PC-3 (cell line): ENCODE data around the gene CFAP46. TPM values are rescaled to one million over a fixed set of nuclear protein-coding genes. Genes with fewer than 3 reads are reported as not detected.

ENCODE experiments used
- ATAC-seq: fragments of 200-7000 bp; cut with Tn5 transposase; 2 replicates; pipeline ENCODE4 v1.9.1; 2020; ENCODE audit warnings: mild to moderate bottlenecking, moderate library complexity
- BruUV-seq: library from RNA; stranded (reverse); fragments of 400-500 nt; replicated peaks from 2 replicates; lab custom pipeline; 2021; lab: Mats Ljungman, UMichigan
- CTCF ChIA-PET: fragments of 300-600 bp; sonication (Branson Sonifier 250); formaldehyde crosslinking; loops from one replicate; lab custom pipeline; 2022; ENCODE audit warnings: antibody characterized with exemption; lab: Charles Lee
- POLR2A ChIA-PET: fragments of 300-600 bp; sonication (Branson Sonifier 250); formaldehyde crosslinking; loops from one replicate; lab custom pipeline; 2022; ENCODE audit warnings: antibody characterized with exemption; ENCODE audit not compliant: unreplicated experiment; lab: Charles Lee
- DNase-seq: peaks from one replicate; pipeline ENCODE4 v3.0.0-alpha.2; 2015
- H2AFZ ChIP-seq: fragments of 300-600 bp; sonication (generic); 2 replicates; pipeline ENCODE4 v1.6.0; 2016; ENCODE audit warnings: antibody characterized with exemption, low read length
- H3F3A ChIP-seq: fragments of 300-600 bp; sonication (generic); one replicate; pipeline ENCODE4 v1.6.0; 2017; ENCODE audit warnings: antibody characterized with exemption, low read length, control low read depth, mild to moderate bottlenecking; ENCODE audit not compliant: unreplicated experiment
- H3K27ac ChIP-seq: fragments of 300-600 bp; sonication (generic); 2 replicates; pipeline ENCODE4 v1.5.1; 2016; ENCODE audit warnings: mild to moderate bottlenecking, low read length
- H3K27me3 ChIP-seq: fragments of 300-600 bp; sonication (generic); 2 replicates; pipeline ENCODE4 v1.6.1; 2016; ENCODE audit warnings: low read length, mixed read lengths
- H3K36me3 ChIP-seq: fragments of 300-600 bp; sonication (generic); 2 replicates; pipeline ENCODE4 v1.6.1; 2016; ENCODE audit warnings: low read depth, mixed run types, low read length, mixed read lengths
- H3K4me1 ChIP-seq: fragments of 300-600 bp; sonication (generic); 2 replicates; pipeline ENCODE4 v1.5.1; 2016; ENCODE audit warnings: low read length; ENCODE audit not compliant: insufficient read depth
- H3K4me2 ChIP-seq: fragments of 300-600 bp; sonication (generic); 2 replicates; pipeline ENCODE4 v1.6.0; 2016; ENCODE audit warnings: low read length
- H3K4me3 ChIP-seq: fragments of 300-600 bp; sonication (generic); 2 replicates; pipeline ENCODE4 v1.5.1; 2016; ENCODE audit warnings: mild to moderate bottlenecking, low read length, mixed read lengths
- H3K79me2 ChIP-seq: fragments of 300-600 bp; sonication (generic); 2 replicates; pipeline ENCODE4 v1.6.1; 2017; ENCODE audit warnings: low read length, mixed read lengths
- H3K9ac ChIP-seq: fragments of 300-600 bp; sonication (generic); 2 replicates; pipeline ENCODE4 v1.6.0; 2016; ENCODE audit warnings: mild to moderate bottlenecking, low read length
- H3K9me2 ChIP-seq: fragments of 300-600 bp; sonication (generic); replicated peaks from 2 replicates; pipeline ENCODE4 v1.6.1; 2016; ENCODE audit warnings: mixed run types, low read length, mixed read lengths
- H3K9me3 ChIP-seq: fragments of 300-600 bp; sonication (generic); 2 replicates; pipeline ENCODE4 v1.6.1; 2016; ENCODE audit warnings: low read length, mixed read lengths
- H4K20me1 ChIP-seq: fragments of 300-600 bp; sonication (generic); 2 replicates; pipeline ENCODE4 v1.6.1; 2016; ENCODE audit warnings: low read length, mixed read lengths
- CTCF ChIP-seq: fragments of 300-600 bp; sonication (generic); conservative IDR thresholded peaks from 2 replicates; pipeline ENCODE4 v1.5.1; 2017; ENCODE audit warnings: antibody characterized with exemption, low read depth, mild to moderate bottlenecking, low read length
- EZH2 ChIP-seq: fragments of 300-600 bp; sonication (generic); IDR thresholded peaks from one replicate; pipeline ENCODE4 v1.6.1; 2017; ENCODE audit warnings: antibody characterized with exemption, mild to moderate bottlenecking, low read length; ENCODE audit not compliant: unreplicated experiment
- EZH2phosphoT487 ChIP-seq: fragments of 300-600 bp; sonication (generic); IDR thresholded peaks from 2 replicates; pipeline ENCODE4 v1.6.1; 2018; ENCODE audit warnings: mild to moderate bottlenecking, antibody characterized with exemption, low read length, borderline replicate concordance
- intact Hi-C: fragments of 100-400 bp; cut with micrococcal nuclease; formaldehyde crosslinking; loops from 2 replicates; pipeline ENCODE4 v1.9.0; 2023
- total RNA-seq: library from RNA; depleted of rRNA; stranded (reverse); fragments of >200 nt; gene quantifications from 2 replicates; pipeline ENCODE4 v1.2.3, GENCODE V29; 2014

Gene CFAP46
- total RNA-seq, 1 experiment from 2014 or later: 0.04 TPM

GRCh38 chr10:132908621-132909295 lies 33.6 kb downstream of the CFAP46 start:
- CTCF ChIA-PET: no interaction called here
- Histone ChIP-seq H3K9me3 (no peaks in the 10 kb centered on the region), H3K36me3 (no peaks in the 10 kb centered on the region), H3F3A (no peaks in the 10 kb centered on the region), H3K9ac (no peak overlapping the region), H3K9me2 (no peaks in the 10 kb centered on the region), H3K4me3 (no peak overlapping the region), H3K27ac (no peak overlapping the region), H4K20me1 (no peaks in the 10 kb centered on the region), H3K4me1 (no peaks in the 10 kb centered on the region), H2AFZ (no peak overlapping the region), H3K27me3 (no peaks in the 10 kb centered on the region), H3K4me2 (no peak overlapping the region), H3K79me2 (no peaks in the 10 kb centered on the region)
- TF ChIP-seq CTCF (no peak), EZH2 (no peak), EZH2phosphoT487 (no peak)
- POLR2A ChIA-PET: no interaction called here
- no peak for ATAC-seq
- no peak for DNase-seq
- intact Hi-C loops: no loop called here
- BruUV-seq: no TSS peak

- Histone ChIP-seq H3F3A (no peaks in the 10 kb centered on the region), H3K27me3 (no peaks in the 10 kb centered on the region), H3K4me1 (no peaks in the 10 kb centered on the region), H4K20me1 (no peaks in the 10 kb centered on the region), H3K27ac (no peak overlapping the region), H3K4me3 (no peak overlapping the region), H3K79me2 (no peaks in the 10 kb centered on the region), H3K9me3 (no peaks in the 10 kb centered on the region), H3K9me2 (no peaks in the 10 kb centered on the region), H3K9ac (no peak overlapping the region), H3K4me2 (no peak overlapping the region), H2AFZ (no peak overlapping the region), H3K36me3 (no peaks in the 10 kb centered on the region)
- intact Hi-C loops: no loop called here
- POLR2A ChIA-PET: no interaction called here
- DNase-seq: no peak
- ATAC-seq: no peak
- CTCF ChIA-PET: no interaction called here
- no TSS peak for BruUV-seq
- TF ChIP-seq EZH2phosphoT487 (no peak), EZH2 (no peak), CTCF (no peak)
Measured at GRCh38 chr10:132907821-132908620, 34.3 kb downstream of the CFAP46 start.

- BruUV-seq: no TSS peak
- ChIA-PET CTCF (no interaction called here), POLR2A (no interaction called here)
- Histone ChIP-seq H3K9me3 (no peaks in the 10 kb centered on the region), H3K9me2 (no peaks in the 10 kb centered on the region), H3K36me3 (no peaks in the 10 kb centered on the region), H3K4me2 (no peak overlapping the region), H3K9ac (no peak overlapping the region), H4K20me1 (no peaks in the 10 kb centered on the region), H3K4me1 (no peaks in the 10 kb centered on the region), H3K27me3 (peaks cover 8% of the 10 kb centered on the region; the same call in 1 of the 2 replicates), H3K4me3 (no peak overlapping the region), H2AFZ (no peak overlapping the region), H3K27ac (no peak overlapping the region), H3F3A (no peaks in the 10 kb centered on the region), H3K79me2 (no peaks in the 10 kb centered on the region)
- no peak for TF ChIP-seq EZH2phosphoT487
- no peak for TF ChIP-seq CTCF
- no peak for TF ChIP-seq EZH2
- ATAC-seq (no peak), DNase-seq (no peak)
- intact Hi-C loops: no loop called here
Measured at GRCh38 chr10:132906836-132907235, 35.5 kb downstream of the CFAP46 start.
